OCI-LY3 (cell line): ENCODE measurements around the gene SH2D3A.
"Not testable (repeated sequence)": the region's sequence is repeated elsewhere in the genome, so short reads cannot be mapped to it uniquely, and the experiment has no call there.

ENCODE experiments used
- CTCF ChIP-seq: fragments of 200-600, 300-600 bp; sonication (generic); IDR thresholded peaks from 2 replicates; pipeline ENCODE4 v1.5.1; 2014; ENCODE audit warnings: antibody characterized with exemption, low read length, low read depth
- EZH2phosphoT487 ChIP-seq: fragments of 200-600 bp; shearing (Covaris generic); IDR thresholded peaks from 2 replicates; pipeline ENCODE4 v1.6.1; 2018; ENCODE audit warnings: antibody characterized with exemption, mixed run types, low read depth

- TF ChIP-seq EZH2phosphoT487, CTCF: not testable (repeated sequence)
These were observed 8.8 kb upstream of the SH2D3A start for GRCh38 chr19:6776045-6776444.
